HepG2 (cell line): Measurements from ENCODE around the gene DPH1. TPM values are rescaled to one million over a fixed set of nuclear protein-coding genes. Genes with fewer than 3 reads are reported as not detected.

Source experiments
- ATAC-seq: fragments of 200-7000 bp; cut with Tn5 transposase; 3 replicates; pipeline ENCODE4 v1.9.1; 2020; ENCODE audit warnings: mild to moderate bottlenecking, moderate library complexity
- BruUV-seq: library from RNA; stranded (reverse); fragments of 400-500 nt; replicated peaks from 2 replicates; lab custom pipeline; 2021; lab: Mats Ljungman, UMichigan
- CTCF ChIA-PET: fragments of 300-600 bp; formaldehyde crosslinking; extraction: SDS; loops from one replicate; lab custom pipeline; 2021; ENCODE audit warnings: low total read pairs, inconsistent platforms, low intra/inter-chr PET ratio; lab: Yijun Ruan, JAX
- POLR2A ChIA-PET: fragments of 350-600 bp; sonication (Branson Sonifier 250); formaldehyde crosslinking; loops from one replicate; lab custom pipeline; 2020; ENCODE audit warnings: antibody characterized with exemption, inconsistent platforms; lab: Yijun Ruan, JAX
- DNase-seq: peaks from one replicate; pipeline ENCODE4 v3.0.0-alpha.2; 2015; ENCODE audit warnings: low spot score
- FAIRE-seq: peaks from 3 replicates; lab custom pipeline; 2011; peaks lifted over from hg19 to GRCh38; lab: Jason Lieb, UNC
- H2AFZ ChIP-seq: one replicate; pipeline ENCODE4 v1.6.1; 2011; ENCODE audit warnings: low read length, inconsistent platforms
- H3K27ac ChIP-seq: fragments of 300-600 bp; 3 replicates; pipeline ENCODE4 v1.8.0; 2011; ENCODE audit warnings: mixed run types, mild to moderate bottlenecking, mixed read lengths, low read length, inconsistent platforms; ENCODE audit not compliant: insufficient read depth; ENCODE audit errors: extremely low read length
- H3K27me3 ChIP-seq, 2 experiments: fragments of 200-600 bp in 1 of 2; 2 replicates in 1 of 2; 3 replicates in 1 of 2; pipeline versions ENCODE4 v1.6.0 to v1.8.0; 2011; ENCODE audit warnings: low read length in 2 of 2, mild to moderate bottlenecking in 2 of 2, moderate library complexity in 2 of 2, inconsistent platforms in 1 of 2; ENCODE audit not compliant: insufficient read depth in 2 of 2, control insufficient read depth in 1 of 2
- H3K36me3 ChIP-seq, 2 experiments: fragments of 200-600 bp in 1 of 2; replicated peaks in 1 of 2; 2 replicates in 1 of 2; 3 replicates in 1 of 2; pipeline versions ENCODE4 v1.5.1 to v1.8.0; 2011; ENCODE audit warnings: low read length in 2 of 2, inconsistent platforms in 1 of 2; ENCODE audit not compliant: insufficient read depth in 2 of 2, control insufficient read depth in 1 of 2
- H3K4me1 ChIP-seq: 2 replicates; pipeline ENCODE4 v1.5.1; 2012; ENCODE audit warnings: low read length, inconsistent platforms; ENCODE audit not compliant: insufficient read depth
- H3K4me2 ChIP-seq: 2 replicates; pipeline ENCODE4 v1.6.0; 2011; ENCODE audit warnings: low read depth, low read length, inconsistent platforms
- H3K4me3 ChIP-seq, 3 experiments: fragments of 200-600 bp in 1 of 3; sonication (generic), shearing (Covaris generic) in 1 of 3; replicated peaks in 1 of 3; 2 replicates each; pipeline ENCODE4 v1.5.1; 2011 to 2016; ENCODE audit warnings: low read length in 3 of 3, inconsistent platforms in 2 of 3, low read depth in 2 of 3, mild to moderate bottlenecking in 2 of 3, control low read depth in 1 of 3, mixed read lengths in 1 of 3; ENCODE audit not compliant: insufficient read depth in 1 of 3
- H3K79me2 ChIP-seq: one replicate; pipeline ENCODE4 v1.6.1; 2011; ENCODE audit warnings: low read length, inconsistent platforms; ENCODE audit not compliant: insufficient read depth
- H3K9ac ChIP-seq: 2 replicates; pipeline ENCODE4 v1.6.0; 2011; ENCODE audit warnings: mild to moderate bottlenecking, low read depth, low read length, inconsistent platforms; ENCODE audit not compliant: insufficient read depth
- H3K9me3 ChIP-seq: 2 replicates; pipeline ENCODE4 v1.5.1; 2012; ENCODE audit warnings: mild to moderate bottlenecking, low read length
- H4K20me1 ChIP-seq: 2 replicates; pipeline ENCODE4 v1.6.0; 2011; ENCODE audit warnings: inconsistent platforms, mild to moderate bottlenecking, low read length, moderate library complexity; ENCODE audit not compliant: insufficient read depth
- ATF4 ChIP-seq, 2 experiments: fragments of 450-650 bp in 1 of 2; sonication (generic) in 1 of 2; formaldehyde crosslinking; IDR thresholded peaks; 2 replicates each; pipeline versions ENCODE4 v1.5.0 to v1.8.0; 2020 to 2022; ENCODE audit warnings: mild to moderate bottlenecking in 1 of 2, missing genetic modification reagents in 1 of 2
- HDAC1 ChIP-seq: sonication (generic); formaldehyde crosslinking; IDR thresholded peaks from 2 replicates; pipeline ENCODE4 v1.5.1; 2020; ENCODE audit warnings: mild to moderate bottlenecking, missing genetic modification reagents
- HES4 ChIP-seq: sonication (generic); formaldehyde crosslinking; IDR thresholded peaks from 2 replicates; pipeline ENCODE4 v1.9.0; 2021; ENCODE audit warnings: mild to moderate bottlenecking, missing genetic modification reagents, borderline replicate concordance
- HIVEP1 ChIP-seq: sonication (generic); formaldehyde crosslinking; IDR thresholded peaks from 2 replicates; pipeline ENCODE4 v1.4.0; 2020; ENCODE audit warnings: mild to moderate bottlenecking, missing genetic modification reagents
- SP1 ChIP-seq, 2 experiments: fragments of 450-650 bp in 1 of 2; sonication (generic) in 1 of 2; formaldehyde crosslinking in 1 of 2; IDR thresholded peaks; 2 replicates each; pipeline versions ENCODE4 v1.4.0 to v1.6.1; 2016 to 2020; ENCODE audit warnings: missing genetic modification reagents in 1 of 2
- SSRP1 ChIP-seq: IDR thresholded peaks from 2 replicates; pipeline ENCODE4 v1.6.1; 2016; ENCODE audit warnings: control low read depth
- THAP11 ChIP-seq: IDR thresholded peaks from 2 replicates; pipeline ENCODE4 v1.6.1; 2016; ENCODE audit warnings: missing biosample characterization, missing genetic modification reagents
- ZFP36L1 ChIP-seq: sonication (generic); formaldehyde crosslinking; IDR thresholded peaks from 2 replicates; pipeline ENCODE4 v1.8.0; 2022; ENCODE audit warnings: mild to moderate bottlenecking, missing genetic modification reagents, moderate library complexity
- ZNF281 ChIP-seq: sonication (generic); formaldehyde crosslinking; IDR thresholded peaks from 2 replicates; pipeline ENCODE4 v1.4.0; 2020; ENCODE audit warnings: missing genetic modification reagents, borderline replicate concordance
- ZNF430 ChIP-seq: sonication (generic); formaldehyde crosslinking; IDR thresholded peaks from 2 replicates; pipeline ENCODE4 v1.9.0; 2021; ENCODE audit warnings: mild to moderate bottlenecking, missing genetic modification reagents
- ZNF549 ChIP-seq: sonication (generic); formaldehyde crosslinking; IDR thresholded peaks from 2 replicates; pipeline ENCODE4 v1.5.0; 2020; ENCODE audit warnings: missing genetic modification reagents
- ZNF576 ChIP-seq: sonication (generic); formaldehyde crosslinking; IDR thresholded peaks from 2 replicates; pipeline ENCODE4 v1.4.0; 2020; ENCODE audit warnings: mild to moderate bottlenecking, missing genetic modification reagents
- ZNF709 ChIP-seq: sonication (generic); formaldehyde crosslinking; IDR thresholded peaks from 2 replicates; pipeline ENCODE4 v1.5.0; 2020; ENCODE audit warnings: mild to moderate bottlenecking, missing genetic modification reagents
- ZSCAN29 ChIP-seq: sonication (generic); formaldehyde crosslinking; conservative IDR thresholded peaks from 2 replicates; pipeline ENCODE4 v1.4.0; 2020; ENCODE audit warnings: mild to moderate bottlenecking, missing genetic modification reagents
- WGBS: methylation state at CpG from one replicate; pipeline ENCODE4 v1.1.6; 2017; ENCODE audit warnings: low lambda C conversion rate; 5-methylcytosine and 5-hydroxymethylcytosine counted together
- in situ Hi-C: cut with HindIII; loops from 2 replicates; pipeline ENCODE4 v1.10.0; 2017; ENCODE audit warnings: low pct_unique_long_range_greater_than_20kb; ENCODE audit not compliant: extremely low pct_ligation_motif_present
- intact Hi-C: fragments of 100-400 bp; cut with micrococcal nuclease; formaldehyde crosslinking; loops from one replicate; pipeline ENCODE4 v1.10.0; 2022; ENCODE audit not compliant: unreplicated experiment
- polyA plus RNA-seq, 8 experiments: library from polyadenylated mRNA; depleted of rRNA in 3 of 8; stranded (reverse) in 7 of 8; unstranded in 1 of 8; fragments of >200 nt; fragmentation: Illumina TruSeq in 4 of 8; extraction: Trizol in 4 of 8; gene quantifications; 2 replicates each; pipeline versions ENCODE4 v1.2.1 to v1.2.3, GENCODE V29; 2011 to 2016; ENCODE audit warnings: low read depth in 4 of 8, missing spikeins in 1 of 8, mixed read lengths in 1 of 8; ENCODE audit not compliant: insufficient read depth in 1 of 8
- total RNA-seq, 5 experiments: library from RNA; depleted of rRNA; stranded (reverse); fragments of >200 nt; fragmentation: Illumina TruSeq; extraction: Trizol; gene quantifications; 2 replicates each; pipeline ENCODE4 v1.2.3, GENCODE V29; 2016; ENCODE audit warnings: low read depth in 1 of 5

Gene DPH1
- total and polyA plus RNA-seq, 2 of the 13 experiments (the other 11 are each of a cell fraction or from before 2014, with no cell fraction given): 25.3 to 42.8 TPM

DNA sequence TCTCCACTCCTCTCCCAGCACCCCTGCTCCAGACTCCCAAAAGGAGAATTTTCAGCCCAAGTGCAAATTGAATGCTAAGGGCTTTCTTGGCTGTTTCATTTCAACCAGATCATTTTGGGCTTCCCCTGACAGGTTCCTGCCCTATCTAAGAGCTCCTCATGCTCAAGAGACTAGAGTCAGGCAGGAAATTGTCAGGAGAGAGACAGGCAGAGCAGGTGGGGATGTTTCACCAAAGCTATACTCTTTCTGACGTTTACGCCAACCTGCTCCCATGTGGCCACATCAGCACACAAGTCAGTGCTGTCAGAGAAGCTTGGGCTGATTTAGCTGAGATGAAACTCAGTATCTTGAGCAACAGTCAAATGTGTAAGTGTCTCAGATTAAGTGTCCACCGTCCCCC lies 56.4 kb downstream of the DPH1 start:
- Histone ChIP-seq H3K4me1 (peaks cover 32% of the 10 kb centered on the region), H3K79me2 (no peaks in the 10 kb centered on the region), H2AFZ (no peak overlapping the region), H3K27me3 (no peaks in the 10 kb centered on the region), H3K9me3 (no peaks in the 10 kb centered on the region), H3K9ac (no peak overlapping the region), H3K4me2 (no peak overlapping the region), H3K36me3 (peaks cover 1 to 18% of the 10 kb centered on the region in 2 experiments; a peak in 4 of 5 replicates), H3K27ac (no peak overlapping the region), H4K20me1 (no peaks in the 10 kb centered on the region), H3K4me3 (no peak overlapping the region)
- no peak for DNase-seq
- WGBS: 97% methylated on average over 3 of the region's 3 CpGs
- no peak for FAIRE-seq
- POLR2A ChIA-PET: no interaction called here
- intact Hi-C loops: no loop called here
- no peak for TF ChIP-seq ATF4 (CRISPR knock-in tag; IDR thresholded peaks at IDR 0.05)
- no peak for TF ChIP-seq ZNF430 (CRISPR knock-in tag)
- TF ChIP-seq HES4 (CRISPR knock-in tag): no peak
- TF ChIP-seq THAP11 (CRISPR knock-in tag): no peak
- no peak for TF ChIP-seq ZFP36L1 (CRISPR knock-in tag)
- TF ChIP-seq HIVEP1: no peak
- TF ChIP-seq ZNF281 (CRISPR knock-in tag): no peak
- TF ChIP-seq SP1 (IDR thresholded peaks at IDR 0.05): no peak
- TF ChIP-seq SP1 (CRISPR knock-in tag; IDR thresholded peaks at IDR 0.05): no peak
- no peak for TF ChIP-seq ZSCAN29 (CRISPR knock-in tag)
- TF ChIP-seq HDAC1: no peak
- no peak for TF ChIP-seq ZNF576 (CRISPR knock-in tag)
- no peak for TF ChIP-seq ZNF709 (CRISPR knock-in tag)
- TF ChIP-seq SSRP1 (CRISPR knock-in tag): no peak
- TF ChIP-seq ZNF549 (CRISPR knock-in tag): no peak
- TF ChIP-seq, all 625 proteins: peak for 0
- CTCF ChIA-PET: no interaction called here
- in situ Hi-C loops: no loop called here
- no peak for ATAC-seq
- no TSS peak for BruUV-seq
